Endodermal cell (in vitro differentiated cells): ENCODE measurements around the gene ATP5IF1. TPM values are rescaled to one million over a fixed set of nuclear protein-coding genes. Genes with fewer than 3 reads are reported as not detected.

ENCODE experiments used
- DNase-seq: peaks from one replicate; pipeline ENCODE4 v3.0.0-alpha.2; 2017
- H3K27ac ChIP-seq: 2 replicates; pipeline ENCODE4 v1.5.1; 2013; ENCODE audit warnings: mild to moderate bottlenecking, low read depth, low read length, moderate library complexity
- H3K27me3 ChIP-seq: 2 replicates; pipeline ENCODE4 v1.6.1; 2013; ENCODE audit warnings: mild to moderate bottlenecking, low read length, moderate library complexity; ENCODE audit not compliant: insufficient read depth, control insufficient read depth, poor library complexity, severe bottlenecking
- H3K36me3 ChIP-seq: 2 replicates; pipeline ENCODE4 v1.7.0; 2013; ENCODE audit warnings: mild to moderate bottlenecking, low read length, moderate library complexity; ENCODE audit not compliant: control insufficient read depth, insufficient read depth
- H3K4me1 ChIP-seq: one replicate; pipeline ENCODE4 v1.7.0; 2013; ENCODE audit warnings: low read length; ENCODE audit not compliant: control insufficient read depth, insufficient read depth
- H3K4me3 ChIP-seq: 2 replicates; pipeline ENCODE4 v1.5.1; 2013; ENCODE audit warnings: mild to moderate bottlenecking, low read length, moderate library complexity
- H3K9ac ChIP-seq: 2 replicates; pipeline ENCODE4 v1.6.1; 2013; ENCODE audit warnings: mild to moderate bottlenecking, low read length, moderate library complexity; ENCODE audit not compliant: poor library complexity, severe bottlenecking; ENCODE audit errors: extremely low read depth
- H3K9me3 ChIP-seq: 2 replicates; pipeline ENCODE4 v1.6.1; 2013; ENCODE audit warnings: mild to moderate bottlenecking, low read length, moderate library complexity; ENCODE audit not compliant: control insufficient read depth
- H3K27ac Mint-ChIP-seq: 2 replicates; pipeline ENCODE4 v1.8.0; 2020; ENCODE audit warnings: mixed read lengths
- H3K27me3 Mint-ChIP-seq: 2 replicates; pipeline ENCODE4 v1.8.0; 2021; ENCODE audit warnings: mild to moderate bottlenecking, mixed read lengths; ENCODE audit not compliant: insufficient read depth
- H3K36me3 Mint-ChIP-seq: 2 replicates; pipeline ENCODE4 v1.8.0; 2020; ENCODE audit warnings: low read depth, mixed read lengths
- H3K4me1 Mint-ChIP-seq: 2 replicates; pipeline ENCODE4 v1.8.0; 2020; ENCODE audit warnings: mixed read lengths
- H3K4me3 Mint-ChIP-seq: 2 replicates; pipeline ENCODE4 v1.8.0; 2020; ENCODE audit warnings: mild to moderate bottlenecking, moderate library complexity, mixed read lengths
- H3K9me3 Mint-ChIP-seq: 2 replicates; pipeline ENCODE4 v1.8.0; 2020; ENCODE audit warnings: mild to moderate bottlenecking, mixed read lengths
- WGBS, 2 experiments: methylation state at CpG; one replicate each; pipeline versions ENCODE4 v1.1.5 to v1.1.7; 2013; ENCODE audit warnings: missing lambda C conversion rate in 2 of 2, mixed read lengths in 1 of 2; ENCODE audit not compliant: insufficient coverage in 1 of 2, insufficient read length in 1 of 2; 5-methylcytosine and 5-hydroxymethylcytosine counted together
- total RNA-seq, 2 donors: library from RNA; stranded (reverse); fragmentation: NEBNext Ultra II Directional in 1 of 2; extraction: Animal tissue kit (Norgen Biotek cat#: 25700) in 1 of 2; gene quantifications; 2 replicates in 1 of 2; 3 replicates in 1 of 2; pipeline ENCODE4 v1.2.1, GENCODE V29; 2021
- TF ChIP-seq, protein P1 (sequence below): fragments of 200-600 bp; sonication (generic); conservative IDR thresholded peaks from 2 replicates; pipeline ENCODE4 v1.5.0; 2021; ENCODE audit warnings: antibody characterized with exemption, mild to moderate bottlenecking

ATP5IF1 gene
- total RNA-seq, 2 donors from 2014 or later, result 182 to 222 TPM

DNA sequence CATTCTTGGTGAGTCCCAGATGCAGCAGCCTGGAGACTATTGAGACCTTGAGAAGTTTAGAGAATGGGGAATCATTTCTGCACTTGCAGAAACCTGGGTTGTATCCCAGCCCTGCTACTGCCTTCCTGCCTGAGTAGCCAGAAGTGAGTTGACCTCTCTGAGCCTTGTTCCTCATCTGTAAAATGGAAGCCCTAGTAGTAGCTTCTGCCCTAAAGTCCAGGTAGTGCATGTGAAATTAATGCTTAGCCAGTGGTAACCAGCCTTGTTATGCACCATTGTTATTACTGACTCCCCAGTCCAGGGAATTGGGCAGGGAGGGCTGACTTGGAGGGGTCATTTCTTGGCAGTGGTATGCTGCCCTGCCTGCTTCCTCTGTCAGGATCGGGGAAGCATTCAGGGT, 29.0 kb downstream of the ATP5IF1 start:
- Mint-ChIP-seq H3K9me3 (no peaks in the 10 kb centered on the region), H3K4me1 (peaks cover 57% of the 10 kb centered on the region), H3K4me3 (no peak overlapping the region)

DNA sequence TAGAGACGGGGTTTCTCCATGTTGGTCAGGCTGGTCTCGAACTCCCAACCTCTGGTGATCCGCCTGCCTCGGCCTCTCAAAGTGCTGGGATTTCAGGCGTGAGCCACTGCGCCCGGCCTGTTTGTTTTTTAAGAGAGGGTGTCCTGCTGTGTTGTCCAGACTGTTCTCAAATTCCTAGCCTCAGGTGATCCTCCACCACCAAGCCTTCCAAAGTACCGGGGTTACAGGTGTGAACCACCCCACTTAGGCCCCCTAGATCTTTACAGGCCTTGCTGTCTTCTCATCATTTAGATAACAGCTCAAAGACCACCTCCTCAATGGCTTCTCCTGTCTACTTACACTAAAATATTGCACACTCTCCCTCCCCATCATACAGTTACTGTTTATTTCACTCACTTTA, 29.7 kb downstream of the ATP5IF1 start:
- H3K4me1 Mint-ChIP-seq, result peaks cover 58% of the 10 kb centered on the region
- H3K4me1 ChIP-seq, result peaks cover 15% of the 10 kb centered on the region
- no peak overlapping the region for H3K4me3 ChIP-seq
- no peaks in the 10 kb centered on the region for H3K27me3 ChIP-seq
- peaks cover 3% of the 10 kb centered on the region for H3K36me3 ChIP-seq
- H3K9ac ChIP-seq, result no peak overlapping the region
- no peaks in the 10 kb centered on the region for H3K27me3 Mint-ChIP-seq
- peaks cover 2% of the 10 kb centered on the region for H3K36me3 Mint-ChIP-seq
- TF ChIP-seq, protein P1, sequence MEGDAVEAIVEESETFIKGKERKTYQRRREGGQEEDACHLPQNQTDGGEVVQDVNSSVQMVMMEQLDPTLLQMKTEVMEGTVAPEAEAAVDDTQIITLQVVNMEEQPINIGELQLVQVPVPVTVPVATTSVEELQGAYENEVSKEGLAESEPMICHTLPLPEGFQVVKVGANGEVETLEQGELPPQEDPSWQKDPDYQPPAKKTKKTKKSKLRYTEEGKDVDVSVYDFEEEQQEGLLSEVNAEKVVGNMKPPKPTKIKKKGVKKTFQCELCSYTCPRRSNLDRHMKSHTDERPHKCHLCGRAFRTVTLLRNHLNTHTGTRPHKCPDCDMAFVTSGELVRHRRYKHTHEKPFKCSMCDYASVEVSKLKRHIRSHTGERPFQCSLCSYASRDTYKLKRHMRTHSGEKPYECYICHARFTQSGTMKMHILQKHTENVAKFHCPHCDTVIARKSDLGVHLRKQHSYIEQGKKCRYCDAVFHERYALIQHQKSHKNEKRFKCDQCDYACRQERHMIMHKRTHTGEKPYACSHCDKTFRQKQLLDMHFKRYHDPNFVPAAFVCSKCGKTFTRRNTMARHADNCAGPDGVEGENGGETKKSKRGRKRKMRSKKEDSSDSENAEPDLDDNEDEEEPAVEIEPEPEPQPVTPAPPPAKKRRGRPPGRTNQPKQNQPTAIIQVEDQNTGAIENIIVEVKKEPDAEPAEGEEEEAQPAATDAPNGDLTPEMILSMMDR, result no peak
- 84 to 93% methylated on average over 4 to 8 of the region's 8 CpGs for WGBS, 2 experiments
- peak overlapping the region; percentile 87 for H3K27ac Mint-ChIP-seq
- no peak for DNase-seq
- H3K9me3 ChIP-seq, result no peaks in the 10 kb centered on the region
- H3K4me3 Mint-ChIP-seq, result no peak overlapping the region
- H3K27ac ChIP-seq, result no peak overlapping the region
- no peaks in the 10 kb centered on the region for H3K9me3 Mint-ChIP-seq

More for the DNA sequence above, 29.0 kb downstream of the ATP5IF1 start:
- TF ChIP-seq, protein P1, result no peak
- H3K4me3 ChIP-seq, result no peak overlapping the region
- no peaks in the 10 kb centered on the region for H3K9me3 ChIP-seq
- H3K36me3 ChIP-seq, result no peaks in the 10 kb centered on the region
- H3K27me3 ChIP-seq, result no peaks in the 10 kb centered on the region
- no peak for DNase-seq
- no peaks in the 10 kb centered on the region for H3K27me3 Mint-ChIP-seq
- no peak overlapping the region for H3K27ac ChIP-seq
- 97 to 100% methylated on average over 1 of the region's 1 CpG for WGBS, 2 experiments
- peaks cover 15% of the 10 kb centered on the region for H3K4me1 ChIP-seq
- peak overlapping the region; percentile 87 for H3K27ac Mint-ChIP-seq
- H3K9ac ChIP-seq, result no peak overlapping the region
- H3K36me3 Mint-ChIP-seq, result no peaks in the 10 kb centered on the region

DNA sequence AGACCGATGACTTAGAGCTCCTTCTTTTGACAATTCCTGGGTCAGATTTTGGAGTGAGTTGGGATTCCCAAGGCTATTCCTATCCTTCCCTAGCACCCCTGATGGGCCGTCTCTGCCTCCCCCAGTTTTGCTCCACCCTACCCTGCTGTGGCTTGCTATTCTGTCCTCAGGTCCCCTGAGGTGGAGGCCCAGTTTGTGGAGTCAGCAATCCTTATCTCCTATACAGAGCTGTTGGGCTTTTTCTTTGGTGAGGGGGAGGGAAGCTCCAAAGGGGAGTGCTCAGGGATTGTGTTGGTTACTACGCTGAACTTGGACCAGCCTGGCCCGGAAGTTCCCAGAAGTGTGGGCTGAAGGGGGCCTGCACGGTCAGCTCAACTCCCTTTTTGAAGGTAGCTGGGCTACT, 31.0 kb downstream of the ATP5IF1 start:
- peaks cover 10% of the 10 kb centered on the region for H3K36me3 Mint-ChIP-seq
- TF ChIP-seq, protein P1, result no peak
- H3K4me3 Mint-ChIP-seq, result peak overlapping the region; percentile 12

More for the DNA sequence above, 31.0 kb downstream of the ATP5IF1 start:
- H3K9me3 Mint-ChIP-seq, result no peaks in the 10 kb centered on the region
- peak overlapping the region; percentile 59 for H3K27ac Mint-ChIP-seq
- 14 to 45% methylated on average over 1 to 5 of the region's 5 CpGs for WGBS, 2 experiments
- H3K9me3 ChIP-seq, result no peaks in the 10 kb centered on the region
- H3K27me3 ChIP-seq, result no peaks in the 10 kb centered on the region
- H3K4me1 ChIP-seq, result peaks cover 15% of the 10 kb centered on the region
- H3K4me1 Mint-ChIP-seq, result peaks cover 49% of the 10 kb centered on the region
- H3K4me3 ChIP-seq, result no peak overlapping the region
- no peak overlapping the region for H3K9ac ChIP-seq
- no peaks in the 10 kb centered on the region for H3K27me3 Mint-ChIP-seq
- H3K36me3 ChIP-seq, result peaks cover 15% of the 10 kb centered on the region
- peak; percentile 86 for DNase-seq
- no peak overlapping the region for H3K27ac ChIP-seq
